K562 (cell line): ENCODE data around the gene CNPY2. TPM values are rescaled to one million over a fixed set of nuclear protein-coding genes. Genes with fewer than 3 reads are reported as not detected.
"Not testable (repeated sequence)": the region's sequence is repeated elsewhere in the genome, so short reads cannot be mapped to it uniquely, and the experiment has no call there.

Experiments
- ATAC-seq: fragments of 200-7000 bp; cut with Tn5 transposase; 3 replicates; pipeline ENCODE4 v1.9.1; 2020; ENCODE audit warnings: moderate library complexity
- BruUV-seq: library from RNA; stranded (reverse); fragments of 400-500 nt; replicated peaks from 2 replicates; lab custom pipeline; 2021; lab: Mats Ljungman, UMichigan
- CTCF ChIA-PET: fragments of 300-600 bp; formaldehyde crosslinking; extraction: SDS; loops from one replicate; lab custom pipeline; 2021; ENCODE audit warnings: low intra/inter-chr PET ratio; lab: Yijun Ruan, JAX
- POLR2A ChIA-PET: fragments of 300-600, 350-650 bp; sonication (Branson Sonifier 250); formaldehyde crosslinking; extraction: SDS; loops from one replicate; lab custom pipeline; 2021; ENCODE audit warnings: antibody characterized with exemption, inconsistent platforms; lab: Yijun Ruan, JAX
- DNase-seq, 4 experiments: peaks; one replicate each; pipeline versions ENCODE4 v3.0.0 to v3.0.0-alpha.2; 2011 to 2018; ENCODE audit warnings: low spot score in 3 of 4, mixed read lengths in 3 of 4; ENCODE audit errors: extremely low read depth in 1 of 4
- FAIRE-seq: peaks from 2 replicates; lab custom pipeline; 2011; peaks lifted over from hg19 to GRCh38; lab: Jason Lieb, UNC
- H2AFZ ChIP-seq: 2 replicates; pipeline ENCODE4 v1.6.0; 2011; ENCODE audit warnings: low read depth, low read length, control low read depth, inconsistent platforms
- H3K27ac ChIP-seq: fragments of 200-600 bp; 3 replicates; pipeline ENCODE4 v1.8.0; 2011; ENCODE audit warnings: low read depth, mild to moderate bottlenecking, control low read depth, inconsistent platforms, low read length, moderate library complexity, mixed read lengths; ENCODE audit errors: extremely low read depth
- H3K27me3 ChIP-seq, 2 experiments: fragments of 300-600 bp in 1 of 2; 2 replicates in 1 of 2; 3 replicates in 1 of 2; pipeline versions ENCODE4 v1.6.0 to v1.8.0; 2011; ENCODE audit warnings: inconsistent platforms in 2 of 2, low read length in 2 of 2, mild to moderate bottlenecking in 1 of 2, mixed read lengths in 1 of 2, moderate library complexity in 1 of 2; ENCODE audit not compliant: control insufficient read depth in 2 of 2, insufficient read depth in 2 of 2
- H3K36me3 ChIP-seq: fragments of 300-600 bp; 3 replicates; pipeline ENCODE4 v1.8.0; 2011; ENCODE audit warnings: mild to moderate bottlenecking, low read length, inconsistent platforms; ENCODE audit not compliant: control insufficient read depth, insufficient read depth
- H3K4me1 ChIP-seq, 2 experiments: fragments of 200-600 bp in 1 of 2; replicated peaks in 1 of 2; 2 replicates in 1 of 2; 3 replicates in 1 of 2; pipeline versions ENCODE4 v1.5.1 to v1.8.0; 2011; ENCODE audit warnings: inconsistent platforms in 2 of 2, low read length in 2 of 2, mild to moderate bottlenecking in 1 of 2, mixed read lengths in 1 of 2, moderate library complexity in 1 of 2; ENCODE audit not compliant: control insufficient read depth in 2 of 2, insufficient read depth in 2 of 2
- H3K4me2 ChIP-seq: 2 replicates; pipeline ENCODE4 v1.6.1; 2011; ENCODE audit warnings: low read length, control low read depth, inconsistent platforms, mixed read lengths; ENCODE audit not compliant: insufficient read depth
- H3K4me3 ChIP-seq: fragments of 200-600 bp; sonication (generic), shearing (Covaris generic); 2 replicates; pipeline ENCODE4 v1.5.1; 2016; ENCODE audit warnings: control low read depth, inconsistent platforms
- H3K79me2 ChIP-seq: fragments of 200-600 bp; 3 replicates; pipeline ENCODE4 v1.8.0; 2011; ENCODE audit warnings: low read length, inconsistent platforms; ENCODE audit not compliant: control insufficient read depth, insufficient read depth
- H3K9ac ChIP-seq, 2 experiments: 2 replicates each; pipeline versions ENCODE4 v1.6.0 to v1.6.1; 2011; ENCODE audit warnings: low read depth in 2 of 2, low read length in 2 of 2, control low read depth in 1 of 2, inconsistent platforms in 1 of 2, mild to moderate bottlenecking in 1 of 2, mixed read lengths in 1 of 2; ENCODE audit not compliant: insufficient read depth in 1 of 2
- H3K9me1 ChIP-seq: one replicate; pipeline ENCODE4 v1.6.0; 2011; ENCODE audit warnings: inconsistent platforms, mild to moderate bottlenecking, low read length, moderate library complexity; ENCODE audit not compliant: control insufficient read depth, insufficient read depth
- H3K9me3 ChIP-seq: replicated peaks from 2 replicates; pipeline ENCODE4 v1.5.1; 2011; ENCODE audit warnings: low read depth, low read length, inconsistent platforms; ENCODE audit not compliant: control insufficient read depth, insufficient read depth
- H4K20me1 ChIP-seq: replicated peaks from 2 replicates; pipeline ENCODE4 v1.6.1; 2011; ENCODE audit warnings: low read length, inconsistent platforms, mixed read lengths; ENCODE audit not compliant: control insufficient read depth, insufficient read depth
- RBM25 ChIP-seq: fragments of 200-400 bp; formaldehyde crosslinking; IDR thresholded peaks from 2 replicates; pipeline ENCODE4 v1.6.1; 2018; ENCODE audit warnings: low read length, low read depth, moderate library complexity; ENCODE audit not compliant: severe bottlenecking
- ZBTB33 ChIP-seq: sonication (generic); formaldehyde crosslinking; IDR thresholded peaks from 2 replicates; pipeline ENCODE4 v1.8.1; 2023; ENCODE audit warnings: mild to moderate bottlenecking, missing genetic modification reagents
- ZNF121 ChIP-seq: sonication (generic); formaldehyde crosslinking; conservative IDR thresholded peaks from 2 replicates; pipeline ENCODE4 v1.8.0; 2022; ENCODE audit warnings: missing genetic modification reagents
- WGBS: fragments of 100-300 bp; shearing (Covaris generic); methylation state at CpG from one replicate; pipeline ENCODE4 v1.1.6; 2016; ENCODE audit warnings: low coverage, mixed read lengths; ENCODE audit not compliant: insufficient coverage; ENCODE audit errors: missing lambda C conversion rate; 5-methylcytosine and 5-hydroxymethylcytosine counted together
- in situ Hi-C: fragments of 300-500 bp; cut with MboI; formaldehyde crosslinking; loops from 4 replicates; pipeline ENCODE4 v1.15.0; 2018; ENCODE audit warnings: inconsistent platforms, mixed read lengths
- intact Hi-C: fragments of 100-400 bp; cut with micrococcal nuclease; formaldehyde crosslinking; loops from 2 replicates; pipeline ENCODE4 v1.14.2; 2022
- polyA plus RNA-seq, 8 experiments: library from polyadenylated mRNA; depleted of rRNA in 4 of 8; stranded (reverse) in 5 of 8; unstranded in 3 of 8; fragments of >200 nt; fragmentation: Nextera tagmentation in 2 of 8; fragmentation: Illumina TruSeq in 1 of 8; extraction: Ambion mirVana in 2 of 8; extraction: Trizol in 1 of 8; gene quantifications; 2 replicates each; pipeline versions ENCODE4 v1.2.1 to v1.2.3, GENCODE V29; 2011 to 2014; ENCODE audit warnings: inconsistent platforms in 1 of 8, missing spikeins in 1 of 8
- total RNA-seq, 7 experiments: library from RNA; depleted of rRNA in 6 of 7; stranded (reverse); fragments of >200 nt in 6 of 7; fragmentation: Illumina TruSeq in 2 of 7; extraction: Trizol in 2 of 7; gene quantifications; 2 replicates each; pipeline versions ENCODE4 v1.2.1 to v1.2.3, GENCODE V29; 2011 to 2021; ENCODE audit warnings: low replicate concordance in 1 of 7

CNPY2 gene
- total and polyA plus RNA-seq, 9 of the 15 experiments (the other 6 are each of a cell fraction or from before 2014, with no cell fraction given), result 33.8 to 190 (median 138) TPM

GRCh38 chr12:56335527-56335926, 19.7 kb upstream of the CNPY2 start:
- ATAC-seq, result not testable (repeated sequence)
- H3K27ac ChIP-seq, result peak overlapping the region; percentile 84

More at GRCh38 chr12:56335527-56335926, 19.7 kb upstream of the CNPY2 start:
- POLR2A ChIA-PET, result interaction anchor here (0.6 to 19.0 kb wide), 7 partner anchors 13 to 129 kb away, joined by 3 to 274 read pairs (median 4); partner anchors contain the start of genes APOF, CNPY2, RNF41 and STAT2
- H3K4me3 ChIP-seq, in situ Hi-C loops, CTCF ChIA-PET, H4K20me1 ChIP-seq, H3K9me1 ChIP-seq, BruUV-seq, FAIRE-seq, DNase-seq, H3K36me3 ChIP-seq, H3K27me3 ChIP-seq, H3K4me2 ChIP-seq, H3K9me3 ChIP-seq, intact Hi-C loops: not testable (repeated sequence)
- WGBS, result 84% methylated on average over 8 of the region's 8 CpGs
- H3K79me2 ChIP-seq, result peaks cover 24% of the 10 kb centered on the region
- TF ChIP-seq RBM25 (peak; percentile 38), ZNF121 (CRISPR knock-in tag) (peak; percentile 80), ZBTB33 (CRISPR knock-in tag) (peak; percentile 88; the same call in 1 of the 2 replicates)
- H3K4me1 ChIP-seq, result peaks cover 27 to 58% of the 10 kb centered on the region in 2 experiments
- peak overlapping the region; percentile 88; the same call in 1 of the 2 replicates for H2AFZ ChIP-seq
- peak overlapping the region in 1 of 2 experiments; percentile 69; a peak in 1 of 4 replicates for H3K9ac ChIP-seq
